Activated CD8-positive, alpha-beta memory T cell treated with anti-CD3 and anti-CD28 coated beads, Interleukin-2, amount 50 U/mL, for 1 hour (primary cell): ENCODE measurements around the gene R3HDM2.
"Not testable (repeated sequence)": the region's sequence is repeated elsewhere in the genome, so short reads cannot be mapped to it uniquely, and the experiment has no call there.

Experiments used
- DNase-seq: peaks from one replicate; pipeline ENCODE4 v3.0.0-alpha.2; 2020; ENCODE audit errors: extremely low read depth

Gene R3HDM2

DNA sequence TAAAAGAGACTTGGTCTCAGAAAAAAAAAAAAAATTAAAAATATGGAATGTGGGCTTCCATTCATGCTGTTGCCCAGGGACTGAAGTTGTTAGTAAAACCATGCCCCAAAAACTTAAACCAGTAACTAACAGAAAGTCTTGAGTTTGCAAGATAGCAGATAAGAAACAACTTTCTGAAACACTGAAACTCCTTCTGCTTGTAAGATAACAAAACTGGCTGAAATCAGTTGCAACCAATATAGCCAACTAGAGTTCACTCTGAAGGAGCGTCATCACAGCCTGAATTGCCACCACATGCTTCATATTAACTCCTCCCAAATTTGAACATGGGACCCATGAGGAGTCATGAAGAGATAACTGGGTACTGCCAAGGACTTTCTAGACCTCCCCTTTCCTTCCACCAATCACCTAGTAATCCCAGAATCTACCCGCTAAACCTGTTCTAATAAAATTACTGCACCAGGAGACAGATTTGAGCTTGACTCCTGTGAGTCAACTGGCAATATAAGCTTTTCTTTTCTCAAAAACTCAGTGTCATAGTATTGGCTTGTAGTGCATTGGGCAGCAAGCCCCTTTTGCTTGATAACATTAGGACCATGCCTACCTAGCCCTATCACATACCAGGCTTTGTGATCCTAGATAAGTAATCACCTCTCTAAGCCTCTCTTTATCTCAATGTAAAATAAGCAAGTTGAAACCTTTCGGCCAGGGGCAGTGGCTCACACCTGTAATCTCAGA lies 53.6 kb downstream of the R3HDM2 start:
- DNase-seq, result no peak

DNA sequence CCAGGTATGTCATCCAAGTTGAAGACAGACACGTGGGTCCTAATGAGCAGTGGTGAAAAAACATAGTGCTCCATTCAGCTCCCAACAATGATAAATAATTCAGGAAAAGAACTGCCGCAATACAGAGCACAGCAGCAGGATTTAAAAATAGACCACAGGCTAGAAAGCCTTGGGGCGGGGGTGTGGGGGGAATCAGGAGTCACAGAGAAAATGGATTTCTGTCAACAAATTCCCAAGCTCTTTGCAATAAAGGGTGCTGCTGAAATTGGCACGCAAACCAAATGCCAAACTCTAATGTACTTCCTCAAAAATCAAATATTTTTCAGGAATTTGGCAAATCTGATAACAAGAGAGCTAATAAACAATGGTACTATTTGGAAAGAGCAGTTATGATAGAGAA lies 58.6 kb downstream of the R3HDM2 start:
- no peak for DNase-seq

GRCh38 chr12:57370696-57371095 lies 60.1 kb downstream of the R3HDM2 start:
- DNase-seq, result no peak

GRCh38 chr12:57370072-57370471 lies 60.8 kb downstream of the R3HDM2 start:
- DNase-seq, result no peak

GRCh38 chr12:57369202-57369601 lies 61.6 kb downstream of the R3HDM2 start:
- DNase-seq, result no peak

DNA sequence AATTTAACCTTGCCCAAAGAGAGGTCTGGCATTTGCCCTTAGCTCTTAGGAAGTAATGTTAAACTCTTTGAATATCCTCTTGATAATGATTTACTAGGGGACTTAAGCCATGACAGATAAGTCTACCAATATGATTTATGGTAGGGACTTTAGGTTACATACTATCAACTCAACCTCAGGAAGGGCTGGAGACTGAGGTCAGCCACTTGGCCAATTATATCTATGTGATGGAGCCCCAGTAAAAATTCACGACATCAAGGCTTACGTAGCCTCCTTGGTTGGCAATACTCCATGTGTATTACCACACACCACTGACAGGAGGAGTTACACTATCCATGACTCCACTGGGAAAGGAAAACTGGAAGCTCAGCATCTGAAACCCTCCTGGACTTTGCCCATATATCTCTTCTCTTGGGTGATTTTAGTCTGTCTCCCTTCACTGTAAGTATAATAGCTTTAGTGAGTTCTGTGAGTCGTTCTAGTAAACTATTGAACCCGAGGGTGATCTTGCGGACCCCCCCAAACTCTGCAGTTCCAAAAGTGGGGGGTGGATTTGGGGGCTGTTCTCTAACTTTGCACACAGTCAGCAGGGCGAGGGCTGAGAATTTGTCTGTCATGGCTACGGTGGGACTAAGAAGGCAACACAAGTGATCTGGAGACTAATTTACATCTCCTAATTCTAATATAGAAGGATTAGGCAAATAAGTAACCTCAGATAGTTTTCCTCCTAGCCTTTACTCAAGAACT lies 62.3 kb downstream of the R3HDM2 start:
- no peak for DNase-seq

GRCh38 chr12:57367121-57367520 lies 63.7 kb downstream of the R3HDM2 start:
- DNase-seq, result no peak

DNA sequence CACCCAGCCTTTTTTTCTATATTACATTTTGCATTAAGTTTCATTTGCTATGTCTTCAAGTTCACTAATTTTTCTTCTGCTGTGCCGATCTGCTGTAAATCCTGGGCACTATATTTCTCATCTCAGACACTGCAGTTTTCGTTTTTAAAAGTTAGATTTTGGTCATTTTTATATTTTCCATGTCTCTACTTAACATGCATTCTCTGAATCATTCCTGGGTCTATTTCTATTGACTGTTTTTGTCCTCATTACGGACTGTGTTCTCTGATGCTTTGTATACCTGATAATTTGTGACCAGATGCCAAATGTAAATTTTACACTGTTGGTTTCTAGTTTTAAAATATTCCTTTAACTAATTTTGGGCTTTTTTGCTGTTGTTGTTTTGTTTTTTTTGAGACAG lies 64.5 kb downstream of the R3HDM2 start:
- no peak for DNase-seq

GRCh38 chr12:57364156-57364555 lies 66.7 kb downstream of the R3HDM2 start:
- DNase-seq, result not testable (repeated sequence)

GRCh38 chr12:57360468-57360867 lies 70.4 kb downstream of the R3HDM2 start:
- no peak for DNase-seq

DNA sequence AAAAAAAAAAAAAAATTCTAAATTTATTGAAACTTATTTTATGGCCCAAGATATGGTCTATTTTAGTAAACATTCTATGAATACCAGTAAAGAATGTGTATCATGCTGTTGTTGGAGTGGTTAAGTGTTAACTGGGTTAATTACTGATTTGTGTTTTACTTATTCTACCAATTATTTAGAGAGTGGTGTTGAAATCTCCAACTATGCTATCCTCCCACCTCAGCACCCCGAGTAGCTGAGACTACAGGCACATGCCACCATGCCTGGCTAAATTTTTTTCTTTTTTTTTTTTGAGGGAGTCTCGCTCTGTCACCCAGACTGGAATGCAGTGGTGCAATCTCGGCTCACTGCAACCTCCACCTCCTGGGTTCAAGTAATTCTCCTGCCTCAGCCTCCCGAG lies 72.2 kb downstream of the R3HDM2 start:
- no peak for DNase-seq

- DNase-seq, result no peak
Observed at GRCh38 chr12:57355734-57356133, 75.1 kb downstream of the R3HDM2 start.

- DNase-seq, result no peak
Observed at GRCh38 chr12:57352166-57352565, 78.7 kb downstream of the R3HDM2 start.

- no peak for DNase-seq
Observed at GRCh38 chr12:57347284-57347683, 83.6 kb downstream of the R3HDM2 start.

DNA sequence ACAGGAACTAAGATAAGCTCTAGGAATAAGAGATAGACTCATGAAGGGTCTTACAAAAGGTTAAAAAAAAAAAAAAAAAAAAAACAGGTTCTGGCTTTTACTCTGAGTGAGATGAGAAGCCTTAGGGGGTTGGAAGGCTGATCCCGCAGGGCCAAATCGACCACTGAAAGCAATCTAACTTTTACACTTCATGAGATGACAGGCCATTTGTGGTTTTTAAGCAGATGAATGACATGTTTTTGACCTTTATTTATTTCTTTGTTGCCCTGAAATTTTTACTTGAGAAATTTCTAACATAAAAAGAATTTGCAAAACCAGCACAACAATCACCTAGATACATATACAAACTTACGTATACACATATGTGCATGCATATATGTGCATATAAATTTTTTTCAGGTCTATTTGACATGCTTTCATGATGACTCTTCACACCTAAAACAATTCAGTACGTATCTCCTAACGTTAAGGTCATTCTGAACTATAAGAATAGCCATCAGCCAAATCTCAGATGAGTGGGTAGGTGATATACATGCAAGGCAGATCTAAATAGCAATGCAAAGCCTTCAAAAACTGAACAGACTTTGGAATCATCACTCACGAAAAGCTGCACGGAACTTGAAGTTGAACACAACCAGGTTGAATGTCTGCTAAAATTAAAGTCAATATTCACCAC lies 87.0 kb downstream of the R3HDM2 start:
- no peak for DNase-seq

- DNase-seq, result no peak
Observed at GRCh38 chr12:57342207-57342691, 88.6 kb downstream of the R3HDM2 start.

- DNase-seq, result no peak
Observed at GRCh38 chr12:57341275-57341990, 89.4 kb downstream of the R3HDM2 start.

DNA sequence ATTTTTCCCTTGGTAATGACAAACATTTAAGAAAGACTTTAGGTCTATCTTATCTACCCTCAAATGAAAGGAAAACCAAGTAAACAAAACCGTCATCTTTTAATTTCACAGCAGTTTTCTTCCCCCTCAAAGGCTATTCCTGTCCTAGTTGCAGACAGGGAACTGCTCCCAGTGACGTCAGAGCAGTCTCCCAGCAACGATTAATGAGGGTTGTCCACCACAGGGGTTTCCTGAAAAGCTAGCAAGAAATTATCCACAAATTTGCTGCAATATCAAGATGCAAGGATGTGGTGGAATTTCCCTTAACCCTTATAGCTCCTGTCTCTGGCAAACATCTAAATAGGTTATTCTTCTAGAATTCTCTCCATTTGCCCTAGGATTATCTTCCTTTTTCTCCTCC lies 90.7 kb downstream of the R3HDM2 start:
- no peak for DNase-seq

- not testable (repeated sequence) for DNase-seq
Observed at GRCh38 chr12:57336299-57336698, 94.5 kb downstream of the R3HDM2 start.

GRCh38 chr12:57334219-57334618 lies 96.6 kb downstream of the R3HDM2 start:
- DNase-seq, result no peak

GRCh38 chr12:57332646-57333312 lies 98.1 kb downstream of the R3HDM2 start:
- DNase-seq, result no peak
